Measurements from ENCODE around the gene KMT5C.

The KMT5C gene

GRCh38 chr19:55348317-55349034 is 8.8 kb downstream of the KMT5C start:
- DNase-seq = no peak

- no peak for DNase-seq
Observed at GRCh38 chr19:55350620-55351315, 11.1 kb downstream of the KMT5C start.

GRCh38 chr19:55352040-55352439 is 12.4 kb downstream of the KMT5C start:
- no peak for DNase-seq

- no peak for DNase-seq
Observed at GRCh38 chr19:55352549-55353145, 13.0 kb downstream of the KMT5C start.

- no peak for DNase-seq
Observed at GRCh38 chr19:55353356-55353802, 13.7 kb downstream of the KMT5C start.

- no peak for DNase-seq
Observed at GRCh38 chr19:55353803-55354697, 14.4 kb downstream of the KMT5C start.

GRCh38 chr19:55354698-55355212 is 15.1 kb downstream of the KMT5C start, which contains the start of gene COX6B2:
Gene COX6B2 (minus strand): TSS chr19:55354719. CDS start chr19:55354521, 198 bp downstream.
- DNase-seq = no peak

GRCh38 chr19:55355213-55355821 is 15.6 kb downstream of the KMT5C start:
- DNase-seq = no peak

GRCh38 chr19:55358493-55358892 is 18.8 kb downstream of the KMT5C start:
- no peak for DNase-seq

GRCh38 chr19:55358943-55359908 is 19.6 kb downstream of the KMT5C start:
- DNase-seq = no peak

GRCh38 chr19:55360902-55361301 is 21.2 kb downstream of the KMT5C start:
- no peak for DNase-seq

GRCh38 chr19:55362174-55362989 is 22.7 kb downstream of the KMT5C start:
- no peak for DNase-seq

GRCh38 chr19:55362990-55363716 is 23.5 kb downstream of the KMT5C start, which contains the start of gene GARIN5B:
Gene GARIN5B (minus strand): TSS chr19:55363260. CDS start chr19:55363066, 194 bp downstream.
- no peak for DNase-seq

- DNase-seq = no peak
Observed at GRCh38 chr19:55365245-55365644, 25.6 kb downstream of the KMT5C start.

- DNase-seq = no peak
Observed at GRCh38 chr19:55365964-55366363, 26.3 kb downstream of the KMT5C start.

GRCh38 chr19:55366790-55367189 is 27.1 kb downstream of the KMT5C start:
- DNase-seq = no peak

- no peak for DNase-seq
Observed at GRCh38 chr19:55368106-55368505, 28.4 kb downstream of the KMT5C start.

GRCh38 chr19:55368701-55369563 is 29.3 kb downstream of the KMT5C start:
- DNase-seq = no peak
